Measurements from ENCODE around the gene UGT1A4.

- TF ChIP-seq POLR2AphosphoS5 (IDR thresholded peaks at IDR 0.05) (no peak), CTCF (IDR thresholded peaks at IDR 0.05) (no peak), POLR2A (IDR thresholded peaks at IDR 0.05) (no peak)
These were observed 97.3 kb downstream of the UGT1A4 start for GRCh38 chr2:233815861-233816260.
